ENCODE measurements around the gene RHOT2. TPM values are rescaled to one million over a fixed set of nuclear protein-coding genes. Genes with fewer than 3 reads are reported as not detected.

The RHOT2 gene
- total and polyA plus RNA-seq, 2 of the 8 experiments (the other 6 are each of a cell fraction or from before 2014, with no cell fraction given) = 149 to 194 TPM

DNA sequence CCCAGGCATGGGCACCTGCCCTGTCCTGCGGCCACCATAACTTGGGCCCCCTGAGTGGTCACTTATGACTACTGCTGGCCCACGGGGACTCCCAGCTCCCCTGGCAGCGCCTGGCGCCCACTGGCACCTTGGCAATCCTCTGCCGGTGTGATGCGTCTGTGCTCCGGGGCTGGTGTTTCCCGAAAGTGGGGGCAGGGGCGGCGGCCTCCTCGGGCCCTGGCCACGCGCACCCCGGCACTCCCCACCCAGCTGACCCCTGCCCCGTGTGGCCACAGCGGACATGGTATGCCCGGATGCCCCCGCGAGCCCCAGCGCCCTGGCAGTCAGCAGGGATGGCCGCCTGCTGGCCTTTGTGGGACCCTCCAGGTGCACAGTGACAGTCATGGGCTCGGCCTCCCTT is 10.4 kb upstream of the RHOT2 start:
- no peak overlapping the region for H4K5ac ChIP-seq (ENCODE audit: insufficient read length, low read depth, low read length)
- no peak overlapping the region for H3K4me3 ChIP-seq (ENCODE audit: extremely low read depth in 1 of 4, insufficient read depth in 2 of 4, low read depth in 3 of 4, low read length in 4 of 4)
- peaks cover 0 to 40% (median 2%) of the 10 kb centered on the region in 4 experiments; a peak in 3 of 8 replicates for H3K36me3 ChIP-seq (ENCODE audit: control insufficient read depth in 2 of 4, insufficient read depth in 4 of 4, low read length in 3 of 4)
- H3K9me3 ChIP-seq (ENCODE audit: insufficient read depth in 2 of 2, low read depth in 1 of 2, low read length in 1 of 2) = no peaks in the 10 kb centered on the region
- ChIA-PET POLR2A (ENCODE audit: partially characterized antibody) (interaction anchor here (0.6 to 17.4 kb wide), 4 partner anchors 8 to 242 kb away, joined by 3 to 214 read pairs (median 3); partner anchors contain the start of genes JMJD8, RHBDL1, RHOT2 and STUB1), CTCF (ENCODE audit: partially characterized antibody) (interaction anchor here (0.6 to 2.2 kb wide), 5 partner anchors 10 to 723 kb away, joined by 3 to 9 read pairs (median 4); no protein-coding TSS in a partner anchor)
- no peaks in the 10 kb centered on the region for H3K27me3 ChIP-seq (replicated peaks in 1 of 4; ENCODE audit: control insufficient read depth in 3 of 4, extremely low read depth in 1 of 4, insufficient read depth in 3 of 4, low read length in 3 of 4)
- H3K27ac ChIP-seq (ENCODE audit: low read depth, low read length) = no peak overlapping the region
- no peak overlapping the region for H2BK15ac ChIP-seq (ENCODE audit: low read length)
- TF ChIP-seq ZNF274 (IDR thresholded peaks at IDR 0.05; ENCODE audit: borderline replicate concordance, extremely low read depth, low read length) (no peak), EGR1 (IDR thresholded peaks at IDR 0.05; ENCODE audit: borderline replicate concordance, low read depth, low read length) (no peak), TAF7 (optimal IDR thresholded peaks at IDR 0.05; ENCODE audit: borderline replicate concordance, low read depth, low read length) (no peak), EZH2 (IDR thresholded peaks at IDR 0.05; ENCODE audit: low read depth, low read length, severe bottlenecking) (no peak), EP300 (IDR thresholded peaks at IDR 0.05; ENCODE audit: borderline replicate concordance in 1 of 2, low read depth in 2 of 2, low read length in 2 of 2) (no peak), SIN3A (conservative IDR thresholded peaks at IDR 0.05 in 1 of 2, IDR thresholded peaks at IDR 0.05 in 1 of 2; ENCODE audit: low read depth in 1 of 2, low read length in 2 of 2) (no peak), KDM4A (IDR thresholded peaks at IDR 0.05; ENCODE audit: low read depth, low read length, severe bottlenecking) (no peak), JUN (IDR thresholded peaks at IDR 0.05; ENCODE audit: low read depth, low read length) (no peak), TAF1 (IDR thresholded peaks at IDR 0.05; ENCODE audit: low read depth, low read length) (no peak)
- TF ChIP-seq, protein P1, sequence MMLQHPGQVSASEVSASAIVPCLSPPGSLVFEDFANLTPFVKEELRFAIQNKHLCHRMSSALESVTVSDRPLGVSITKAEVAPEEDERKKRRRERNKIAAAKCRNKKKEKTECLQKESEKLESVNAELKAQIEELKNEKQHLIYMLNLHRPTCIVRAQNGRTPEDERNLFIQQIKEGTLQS (IDR thresholded peaks at IDR 0.05; ENCODE audit: insufficient read depth, low read depth, low read length) = no peak
- H3K9ac ChIP-seq (replicated peaks in 1 of 4; ENCODE audit: extremely low read depth in 1 of 4, low read depth in 3 of 4, low read length in 3 of 4) = no peak overlapping the region
- DNase-seq (ENCODE audit: low read depth in 1 of 2, low spot score in 2 of 2) (no peak), FAIRE-seq (no peak)
- H3K4me2 ChIP-seq (ENCODE audit: insufficient read depth in 1 of 2, low read depth in 2 of 2, low read length in 2 of 2) = no peak overlapping the region
- H2AFZ ChIP-seq (ENCODE audit: low read length) = no peak overlapping the region
- H3K79me1 ChIP-seq (ENCODE audit: low read depth, low read length) = no peaks in the 10 kb centered on the region
- H3K4me1 ChIP-seq (replicated peaks in 1 of 4; ENCODE audit: control insufficient read depth in 3 of 4, insufficient read depth in 4 of 4, low read length in 3 of 4) = peaks cover 0 to 8% (median 1%) of the 10 kb centered on the region in 4 experiments; a peak in 4 of 7 replicates
- H2BK12ac ChIP-seq (ENCODE audit: low read depth, low read length) = no peak overlapping the region
- H3K79me2 ChIP-seq (ENCODE audit: control insufficient read depth in 1 of 2, insufficient read depth in 2 of 2, low read length in 2 of 2) = no peaks in the 10 kb centered on the region
- H3K14ac ChIP-seq (ENCODE audit: insufficient read length) = no peak overlapping the region
- H4K8ac ChIP-seq (ENCODE audit: extremely low read depth, insufficient read depth, low read length) = no peak overlapping the region
- H3K23ac ChIP-seq (ENCODE audit: insufficient read length) = no peak overlapping the region
- peaks cover 0 to 2% of the 10 kb centered on the region in 2 experiments for H4K20me1 ChIP-seq (replicated peaks in 1 of 2; ENCODE audit: control insufficient read depth in 1 of 2, insufficient read depth in 2 of 2, low read length in 2 of 2)
- H3K4ac ChIP-seq (replicated peaks; ENCODE audit: insufficient read length, low read depth, low read length) = no peak overlapping the region
- H3K23me2 ChIP-seq (ENCODE audit: low read depth, low read length) = no peaks in the 10 kb centered on the region
- H2BK120ac ChIP-seq (replicated peaks; ENCODE audit: low read depth, low read length) = no peak overlapping the region
- H2BK20ac ChIP-seq (ENCODE audit: low read length) = no peak overlapping the region
- no peak overlapping the region for H2AK5ac ChIP-seq (ENCODE audit: low read depth, low read length)
- H3K18ac ChIP-seq (ENCODE audit: extremely low read depth, low read length) = no peak overlapping the region
- 95% methylated on average over 10 of the region's 22 CpGs; no CpG with 5 or more reads in 1 of the 2 experiments for WGBS, 2 experiments (ENCODE audit: extremely low coverage in 1 of 2, insufficient coverage in 1 of 2, insufficient read length in 1 of 2, insufficient replicate concordance in 2 of 2, low coverage in 1 of 2, low lambda C conversion rate in 2 of 2, missing lambda C conversion rate in 1 of 2)
- H3K56ac ChIP-seq (replicated peaks; ENCODE audit: insufficient read length, low read depth, low read length) = no peak overlapping the region
- H4K91ac ChIP-seq (replicated peaks; ENCODE audit: insufficient read length, low read length) = no peak overlapping the region
- no peak overlapping the region for H2BK5ac ChIP-seq (ENCODE audit: low read depth, low read length)

Measured in H1 (cell line).